Epidermal melanocyte (primary cell): Measurements from ENCODE around the gene PLCZ1.
"Not testable (repeated sequence)": the region's sequence is repeated elsewhere in the genome, so short reads cannot be mapped to it uniquely, and the experiment has no call there.

Experiments used
- DNase-seq: peaks from one replicate; pipeline ENCODE4 v3.0.0; 2011; ENCODE audit warnings: low spot score; ENCODE audit not compliant: insufficient read length

Gene PLCZ1, protein sequence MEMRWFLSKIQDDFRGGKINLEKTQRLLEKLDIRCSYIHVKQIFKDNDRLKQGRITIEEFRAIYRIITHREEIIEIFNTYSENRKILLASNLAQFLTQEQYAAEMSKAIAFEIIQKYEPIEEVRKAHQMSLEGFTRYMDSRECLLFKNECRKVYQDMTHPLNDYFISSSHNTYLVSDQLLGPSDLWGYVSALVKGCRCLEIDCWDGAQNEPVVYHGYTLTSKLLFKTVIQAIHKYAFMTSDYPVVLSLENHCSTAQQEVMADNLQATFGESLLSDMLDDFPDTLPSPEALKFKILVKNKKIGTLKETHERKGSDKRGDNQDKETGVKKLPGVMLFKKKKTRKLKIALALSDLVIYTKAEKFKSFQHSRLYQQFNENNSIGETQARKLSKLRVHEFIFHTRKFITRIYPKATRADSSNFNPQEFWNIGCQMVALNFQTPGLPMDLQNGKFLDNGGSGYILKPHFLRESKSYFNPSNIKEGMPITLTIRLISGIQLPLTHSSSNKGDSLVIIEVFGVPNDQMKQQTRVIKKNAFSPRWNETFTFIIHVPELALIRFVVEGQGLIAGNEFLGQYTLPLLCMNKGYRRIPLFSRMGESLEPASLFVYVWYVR

DNA sequence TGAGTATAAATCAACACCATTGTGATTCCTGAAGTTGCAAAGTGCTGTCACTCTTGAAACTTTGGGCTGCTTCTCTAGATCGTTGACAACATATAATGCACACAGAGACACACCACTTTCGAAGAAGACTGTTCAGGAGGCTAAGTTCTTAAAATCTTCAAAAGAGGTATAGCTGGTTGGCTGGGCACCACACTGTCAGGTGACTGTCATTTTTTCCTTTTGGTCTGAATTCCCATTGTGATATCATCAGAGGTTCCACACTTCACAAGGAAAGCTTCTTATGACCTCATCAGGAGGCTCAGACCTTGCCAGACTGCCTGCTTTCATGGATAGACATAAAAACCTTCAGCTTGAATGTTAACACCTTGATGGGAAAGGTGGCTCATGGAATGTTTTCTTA, at the start of gene PLCZ1, which contains the start of gene CAPZA3:
Gene PLCZ1 (minus strand): TSS at position 194 of the 400 bp plus-strand sequence. CDS start 641 bp downstream, outside the sequence.
Gene CAPZA3 (plus strand): TSS at position 301 of the 400 bp plus-strand sequence. CDS start 150 bp downstream, outside the sequence.
- DNase-seq = no peak

DNA sequence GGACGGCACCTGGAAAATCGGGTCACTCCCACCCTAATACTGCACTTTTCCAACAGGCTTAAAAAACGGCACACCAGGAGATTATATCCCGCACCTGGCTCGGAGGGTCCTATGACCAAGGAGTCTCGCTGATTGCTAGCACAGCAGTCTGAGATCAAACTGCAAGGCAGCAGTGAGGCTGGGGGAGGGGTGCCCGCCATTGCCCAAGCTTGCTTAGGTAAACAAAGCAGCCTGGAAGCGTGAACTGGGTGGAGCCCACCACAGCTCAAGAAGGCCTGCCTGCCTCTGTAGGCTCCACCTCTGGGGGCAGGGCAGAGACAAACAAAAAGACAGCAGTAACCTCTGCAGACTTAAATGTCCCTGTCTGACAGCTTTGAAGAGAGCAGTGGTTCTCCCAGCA, 47.7 kb upstream of the PLCZ1 start:
- DNase-seq = not testable (repeated sequence)

DNA sequence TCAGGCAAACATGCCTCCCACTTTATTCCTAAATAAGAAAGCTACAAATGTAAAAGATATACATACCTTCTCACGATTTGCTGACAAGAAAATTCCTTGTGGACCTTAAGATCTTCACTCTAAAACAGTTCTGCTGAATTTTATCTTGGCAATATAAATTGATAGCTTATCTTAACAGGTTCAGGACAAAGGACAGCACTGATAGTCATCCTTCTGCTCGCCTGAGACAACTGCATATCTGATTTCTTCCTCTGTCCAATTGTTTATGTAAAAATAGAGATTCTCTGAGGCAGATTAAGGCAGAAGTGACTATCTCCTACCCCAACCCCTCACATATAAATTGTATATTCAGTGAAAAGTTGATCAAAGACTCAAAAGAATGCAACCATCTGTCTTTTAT, 45.0 kb upstream of the PLCZ1 start:
- DNase-seq = no peak

DNA sequence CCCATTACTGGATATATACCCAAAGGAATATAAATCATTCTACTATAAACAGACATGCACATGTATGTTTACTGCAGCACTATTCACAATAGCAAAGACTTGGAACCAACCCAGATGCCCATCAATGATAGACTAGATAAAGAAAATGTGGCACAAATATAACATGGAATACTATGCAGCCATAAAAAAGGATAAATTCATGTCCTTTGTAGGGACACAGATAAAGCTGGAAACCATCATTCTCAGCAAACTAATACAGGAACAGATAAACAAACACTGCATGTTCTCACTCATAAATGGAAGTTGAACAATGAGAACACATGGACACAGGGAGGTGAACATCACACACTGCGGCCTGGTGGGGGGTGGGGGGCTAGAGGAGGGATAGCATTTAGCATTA, 28.7 kb upstream of the PLCZ1 start:
- DNase-seq = not testable (repeated sequence)

DNA sequence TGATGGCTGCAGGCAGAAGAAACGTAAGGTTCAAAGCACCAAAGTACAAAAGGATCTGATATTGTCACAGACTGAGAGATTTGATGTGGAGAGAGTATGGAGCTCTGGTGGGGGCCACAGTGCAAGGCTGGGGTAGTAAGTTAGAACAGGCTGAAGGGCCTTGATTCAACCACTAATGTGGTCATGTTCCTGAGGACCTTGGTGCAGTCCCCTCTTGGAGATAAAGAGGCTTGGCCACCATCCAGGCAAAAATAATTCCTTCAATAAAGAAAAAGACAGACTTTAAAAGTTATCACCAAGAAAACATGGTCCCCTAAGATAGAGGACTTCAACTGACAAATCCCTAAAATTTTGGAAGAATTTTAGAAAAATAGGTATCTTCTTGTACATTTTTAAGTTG, 17.5 kb upstream of the PLCZ1 start:
- DNase-seq = no peak

DNA sequence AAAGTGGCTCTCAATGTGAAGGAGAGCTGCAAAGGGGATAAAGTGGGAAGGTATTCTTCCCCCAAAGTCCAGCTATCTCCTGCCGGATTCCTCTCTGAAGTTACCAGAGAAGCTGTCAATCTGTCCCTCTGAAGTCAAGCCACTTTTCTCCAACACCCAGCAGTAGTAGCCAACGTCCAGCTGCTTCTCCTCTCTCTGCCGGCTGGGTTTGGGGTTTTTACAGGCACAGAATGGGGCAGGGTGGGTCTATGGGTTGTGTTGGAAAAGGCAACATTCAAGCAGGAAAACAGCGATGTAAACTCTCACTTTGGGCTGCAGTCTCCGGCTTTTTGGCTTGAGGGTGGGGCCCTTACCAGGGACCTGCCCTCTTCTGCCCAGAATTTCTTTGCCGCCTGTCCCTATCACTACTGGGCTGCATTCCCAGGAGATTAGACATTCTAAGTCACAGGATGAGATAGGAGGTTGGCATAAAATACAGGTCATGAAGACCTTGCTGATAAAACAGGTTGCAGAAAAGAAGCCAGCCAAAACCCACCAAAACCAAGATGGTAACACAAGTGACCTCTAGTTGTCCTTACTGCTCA, 16.4 kb upstream of the PLCZ1 start:
- DNase-seq = no peak

DNA sequence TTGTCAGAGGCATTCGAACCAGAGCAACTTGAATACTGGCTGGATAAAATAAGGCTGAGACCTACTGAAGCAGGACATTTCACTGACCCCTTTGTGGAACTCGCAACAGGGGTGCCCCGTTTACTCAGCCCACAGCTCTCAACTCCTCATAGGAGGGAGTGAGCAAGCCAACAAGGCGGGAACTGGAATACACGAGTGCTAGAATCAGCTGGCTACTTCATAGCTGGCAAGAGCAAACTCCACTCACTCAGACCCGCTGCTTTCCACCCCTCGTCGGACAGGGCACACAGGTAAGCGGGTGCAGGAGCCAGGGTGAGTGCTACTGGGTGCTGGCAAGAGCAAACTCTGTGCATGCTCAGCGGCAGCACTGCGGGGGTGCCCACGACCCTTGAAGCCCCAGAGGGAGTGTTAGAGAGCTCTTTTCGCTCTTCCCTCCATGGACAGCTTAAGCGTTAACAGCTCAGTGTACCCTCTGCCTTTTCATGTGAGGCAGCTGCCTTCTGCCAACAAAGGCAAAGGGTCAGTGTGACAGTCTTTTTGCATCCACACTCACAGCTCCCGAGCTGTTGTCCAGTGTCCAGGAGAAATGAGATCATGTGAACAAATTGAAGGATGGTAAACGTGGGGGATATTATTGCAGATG, 15.8 kb upstream of the PLCZ1 start:
- no peak for DNase-seq

DNA sequence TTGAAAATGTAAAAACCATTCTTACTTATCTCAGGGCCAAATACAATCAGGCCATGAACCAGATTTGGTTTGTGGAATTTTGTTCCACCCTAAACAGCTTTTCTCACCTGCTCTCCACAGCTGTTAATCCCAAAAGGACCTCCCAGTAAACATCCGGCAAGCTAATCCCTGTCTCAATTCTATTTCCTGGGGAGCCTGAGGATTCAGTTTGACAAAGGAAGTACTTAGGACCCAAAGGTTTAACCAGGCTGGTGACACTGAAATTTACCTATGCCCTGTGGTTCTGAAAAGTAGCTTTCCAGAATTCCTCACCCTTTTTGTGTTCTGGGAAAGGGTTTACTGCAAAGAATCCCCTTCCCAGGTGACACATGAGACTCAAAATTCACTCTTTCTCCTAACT, 15.1 kb upstream of the PLCZ1 start:
- no peak for DNase-seq

DNA sequence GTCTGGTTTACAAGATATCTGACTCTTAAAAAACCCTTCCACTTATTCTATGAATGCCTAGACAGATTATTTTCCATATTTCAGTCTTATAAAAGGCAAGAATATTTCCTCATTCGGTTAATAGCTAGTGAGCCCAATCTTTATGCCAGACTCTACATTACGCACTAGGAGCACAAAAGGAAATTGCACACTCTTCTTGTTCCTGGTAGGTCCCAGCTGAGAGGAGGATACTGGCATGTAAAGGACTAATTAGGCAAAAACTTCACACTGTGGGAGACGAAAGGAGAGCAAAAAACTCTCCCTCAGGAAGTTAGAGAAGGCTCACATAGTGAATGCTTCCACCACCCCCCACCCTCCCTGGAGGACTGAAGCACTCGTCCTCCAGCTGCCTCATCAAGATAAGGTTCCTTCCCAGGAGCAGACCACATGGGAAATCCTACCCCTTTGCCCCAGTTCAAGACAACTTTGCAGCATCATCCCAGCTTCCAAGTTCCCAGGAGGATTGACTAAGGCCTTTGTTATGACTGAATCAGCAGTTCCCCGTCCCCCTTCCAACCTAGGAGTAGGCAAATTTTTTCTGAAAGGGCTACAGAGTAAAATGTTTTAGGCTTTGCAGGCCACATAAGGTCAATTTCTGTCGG, 14.6 kb upstream of the PLCZ1 start:
- DNase-seq = no peak

DNA sequence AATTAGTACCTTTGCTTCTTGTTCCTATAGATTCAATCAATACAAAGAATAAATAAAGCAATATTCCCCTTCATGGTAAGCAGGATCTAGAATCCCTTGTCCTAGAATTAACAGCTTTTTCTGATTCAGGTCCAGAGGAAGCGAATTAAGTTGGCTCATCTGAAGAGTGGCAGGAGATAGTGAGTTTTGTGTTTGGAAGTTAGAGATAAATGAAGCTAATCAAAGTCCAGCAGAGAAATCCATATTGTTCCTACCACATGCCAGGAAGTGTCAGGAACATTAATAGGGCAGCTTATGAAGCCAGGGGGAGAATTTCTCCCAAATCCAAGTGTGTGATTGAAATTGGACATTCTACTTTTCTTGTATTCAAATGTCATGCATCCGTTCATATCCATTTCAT, 14.1 kb upstream of the PLCZ1 start:
- DNase-seq = no peak

DNA sequence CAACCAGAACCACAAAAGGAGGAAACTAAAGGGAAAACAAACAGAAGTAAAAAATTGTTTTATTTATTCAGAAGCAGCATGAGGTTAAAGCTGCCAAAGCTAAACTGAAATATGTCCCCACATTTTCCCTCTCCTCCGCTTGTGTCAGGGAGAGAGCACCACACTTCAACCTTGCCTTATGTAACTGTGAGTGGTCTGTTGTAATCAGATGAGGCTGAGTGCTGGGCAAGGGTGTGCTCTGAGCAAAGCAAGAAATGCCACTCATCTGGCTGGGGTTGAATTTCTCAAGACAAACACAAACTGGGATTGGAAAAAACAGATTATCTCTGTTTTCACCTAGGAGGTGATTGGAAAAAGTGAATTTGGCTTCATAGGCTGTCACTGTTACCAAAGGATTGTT, 12.3 kb upstream of the PLCZ1 start:
- DNase-seq = no peak

DNA sequence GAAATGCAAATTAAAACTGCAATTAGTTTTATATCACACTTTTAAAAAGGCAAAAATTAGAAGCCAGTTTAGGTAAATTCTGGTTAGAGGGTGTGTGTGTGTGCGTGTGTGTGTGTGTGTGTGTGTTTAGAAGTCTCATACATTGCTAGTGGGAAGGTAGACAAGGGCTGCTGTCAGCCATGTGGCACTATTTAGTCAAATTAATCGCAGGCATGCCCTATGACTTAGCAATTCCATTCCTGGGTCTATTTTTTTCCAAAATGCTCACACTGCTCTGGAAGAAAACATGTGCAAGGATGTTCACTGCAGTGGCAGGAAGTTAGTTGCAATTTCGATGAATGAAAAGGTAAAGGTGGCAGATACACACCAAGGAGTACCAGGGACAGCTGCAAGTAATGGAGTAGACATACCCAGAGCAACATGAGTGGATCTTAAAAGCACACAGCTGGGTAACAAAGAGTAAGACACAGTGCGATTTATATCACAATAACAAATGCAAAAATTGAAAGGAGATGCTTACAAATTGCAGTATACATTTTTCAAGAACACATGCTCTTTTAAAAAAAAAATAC, 11.7 kb upstream of the PLCZ1 start:
- no peak for DNase-seq

DNA sequence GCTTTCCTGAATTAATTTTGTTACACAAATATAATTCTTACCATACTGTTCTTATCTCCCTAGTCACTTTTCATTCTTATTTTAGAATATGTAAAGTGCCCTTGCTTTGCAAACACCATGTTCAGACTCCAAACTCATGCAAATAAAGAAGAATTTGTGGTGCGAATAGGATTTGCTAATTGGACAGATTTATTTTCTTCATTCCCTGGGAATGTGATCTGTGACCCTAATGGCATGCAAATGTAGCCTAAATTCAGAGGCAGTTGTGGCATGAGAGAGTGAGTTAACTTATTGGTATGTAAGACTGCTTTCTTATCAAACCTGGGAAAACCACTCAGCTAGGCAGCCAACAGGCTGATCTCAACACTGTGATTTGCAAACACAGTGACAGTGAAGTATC, 10.1 kb upstream of the PLCZ1 start:
- no peak for DNase-seq

DNA sequence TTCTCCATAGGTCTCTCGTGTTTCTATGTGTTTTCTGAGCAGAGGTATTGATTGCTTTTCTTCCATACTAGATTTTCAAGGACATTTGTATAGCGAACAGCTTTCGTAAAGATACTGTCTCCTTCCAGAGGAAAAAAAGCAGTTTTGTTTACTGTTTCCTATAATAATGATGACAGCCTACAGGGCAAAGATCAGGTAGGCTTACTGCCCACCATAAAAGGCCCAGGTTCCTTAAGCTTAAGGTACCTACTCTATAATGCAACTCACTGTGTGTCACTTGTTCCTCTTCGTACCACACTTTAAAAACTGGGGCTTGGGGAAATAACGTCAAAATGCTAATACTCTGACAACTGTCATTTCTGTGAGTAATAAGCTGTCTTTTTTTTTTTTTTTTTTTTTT, 6.7 kb downstream of the PLCZ1 start:
- DNase-seq = no peak

DNA sequence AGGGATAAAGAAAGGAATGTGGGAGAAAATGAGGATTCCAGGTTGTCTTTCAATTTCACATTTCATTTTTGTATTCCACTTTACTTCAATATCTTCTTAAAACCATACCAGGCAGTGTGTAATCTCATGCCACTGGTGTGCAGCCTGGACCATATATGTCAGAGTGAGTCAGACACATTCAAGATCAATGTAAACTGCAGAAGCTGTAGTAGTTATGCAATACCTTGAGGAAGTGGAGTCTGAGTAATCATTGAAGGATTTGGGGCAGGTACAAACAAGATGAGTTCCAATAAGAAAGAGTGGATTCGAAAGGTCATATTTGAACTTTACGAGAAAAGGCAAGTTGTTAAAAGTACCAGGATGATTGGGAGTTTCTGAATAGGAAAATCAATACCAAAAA, 14.1 kb downstream of the PLCZ1 start:
- DNase-seq = no peak

DNA sequence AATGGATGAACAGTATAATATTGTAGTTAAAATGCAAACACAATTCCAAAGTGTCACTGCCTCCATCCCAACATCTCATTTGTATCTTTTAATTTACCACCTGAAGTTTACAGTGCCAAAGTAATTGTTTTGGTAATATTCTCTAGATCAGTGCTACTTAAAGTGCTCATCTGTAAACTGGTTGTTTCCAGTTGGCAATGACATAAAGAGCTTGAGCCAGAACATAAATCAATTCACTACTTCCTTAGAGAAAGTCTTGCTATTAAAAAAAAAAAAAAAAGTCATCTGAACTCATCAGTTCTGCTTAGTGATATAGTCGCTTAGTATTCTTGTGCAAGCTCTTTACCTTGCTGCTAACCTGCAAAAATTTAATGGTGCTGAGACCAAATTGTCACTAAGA, 16.4 kb downstream of the PLCZ1 start:
- no peak for DNase-seq

DNA sequence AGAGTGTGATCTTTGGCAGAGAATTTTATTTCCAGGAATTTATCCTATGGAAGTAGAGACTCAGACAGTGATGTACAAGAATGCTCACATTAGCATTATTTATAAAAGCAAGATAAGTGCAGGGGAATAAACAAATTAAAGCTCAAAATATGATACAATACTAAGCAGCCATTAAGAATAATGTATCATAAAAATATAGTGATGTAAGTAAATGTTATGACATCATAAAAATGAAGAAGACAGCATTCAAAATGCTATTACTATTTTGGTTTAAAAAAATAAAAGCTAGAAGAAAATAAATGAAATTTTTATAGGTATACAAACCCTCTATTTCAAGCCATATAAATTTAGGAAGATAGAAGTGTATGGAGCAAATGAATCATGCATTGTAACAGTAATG, 17.1 kb downstream of the PLCZ1 start:
- no peak for DNase-seq

DNA sequence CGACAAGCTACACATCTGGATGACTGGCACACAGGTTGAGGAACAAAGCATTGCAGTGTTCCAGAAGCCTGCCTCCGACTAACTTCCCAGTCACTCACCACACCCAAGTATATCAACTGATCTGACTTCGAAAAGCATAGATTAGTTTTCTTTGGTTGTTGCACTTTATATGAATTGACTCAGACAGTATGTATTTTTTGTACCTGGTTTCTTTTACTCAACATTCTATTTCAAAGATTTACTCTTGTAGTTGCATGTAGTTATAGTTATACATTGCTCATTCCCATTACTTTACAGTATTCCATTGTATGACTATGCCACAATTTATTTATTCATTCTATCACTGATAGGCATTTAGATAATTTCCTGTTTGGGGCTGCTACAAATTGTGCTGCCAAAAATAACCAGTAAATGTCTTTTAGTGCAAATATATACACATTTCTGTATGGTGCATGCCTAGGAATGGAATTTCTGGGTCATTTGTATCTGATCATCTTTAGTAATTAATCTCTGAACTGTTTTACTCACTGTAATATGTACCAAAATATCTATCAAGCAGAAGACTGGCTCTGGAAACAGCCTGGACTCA, 17.8 kb downstream of the PLCZ1 start:
- DNase-seq = no peak

DNA sequence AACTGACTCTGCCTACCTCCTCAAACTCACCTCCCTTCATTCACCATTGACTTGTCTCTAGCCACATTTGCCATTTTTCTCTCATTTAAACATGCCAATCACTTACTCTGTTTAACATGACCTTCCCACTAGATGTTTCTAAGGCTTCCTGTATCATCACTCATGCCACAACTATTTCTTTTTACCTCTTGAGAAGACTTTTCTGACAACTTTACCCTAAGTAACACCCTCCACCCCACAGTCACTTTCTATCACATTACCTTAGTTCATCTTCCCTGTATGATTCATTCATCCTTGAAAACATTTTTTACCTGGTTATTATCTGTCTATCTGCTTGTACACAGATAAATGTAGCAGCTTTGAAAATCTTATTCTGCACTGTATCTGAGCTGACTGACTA, 19.4 kb downstream of the PLCZ1 start:
- DNase-seq = no peak

DNA sequence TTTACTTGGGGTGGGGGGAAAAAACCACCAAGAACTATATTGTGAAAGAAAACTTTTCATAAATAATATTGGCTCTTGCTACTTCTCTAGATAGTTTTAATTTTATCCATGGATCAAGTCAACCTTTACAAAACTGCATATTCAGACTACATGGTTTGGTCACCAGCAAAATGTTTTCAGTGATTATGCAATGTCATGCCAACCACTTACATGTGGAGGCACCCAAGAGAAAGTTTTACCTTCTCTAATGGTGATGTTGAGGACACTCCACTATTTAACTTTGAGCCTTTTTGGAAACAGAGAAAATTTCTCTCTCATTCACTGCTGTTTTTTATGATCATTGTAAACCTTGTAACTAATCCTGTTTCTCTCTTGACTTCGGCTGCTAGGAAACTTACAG, 21.6 kb downstream of the PLCZ1 start:
- DNase-seq = no peak

DNA sequence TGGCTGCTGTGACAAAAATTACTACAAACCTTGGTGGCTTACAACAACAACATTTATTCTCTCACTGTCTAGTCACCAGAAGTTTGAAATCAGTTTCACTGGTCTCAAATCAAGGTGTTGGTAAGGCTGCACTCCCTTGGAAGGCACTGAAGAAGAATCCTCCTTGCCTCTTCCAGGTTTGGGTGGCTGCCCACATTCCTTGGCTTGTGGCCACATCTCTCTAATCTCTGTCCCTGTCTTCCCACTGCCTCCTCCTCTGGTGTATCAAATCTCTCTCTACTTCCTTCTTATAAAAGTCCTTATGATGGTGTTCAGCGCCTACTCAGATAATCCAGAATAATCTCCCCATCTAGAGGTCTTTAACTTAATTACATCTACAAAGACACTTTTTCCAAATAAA, 31.0 kb downstream of the PLCZ1 start:
- no peak for DNase-seq
